Measurements from ENCODE around the gene HMOX1. TPM values are rescaled to one million over a fixed set of nuclear protein-coding genes. Genes with fewer than 3 reads are reported as not detected.

The HMOX1 gene
- total RNA-seq, 1 experiment from 2014 or later, result 93.0 TPM

- no peaks in the 10 kb centered on the region for H3K27me3 Mint-ChIP-seq (ENCODE audit: insufficient read depth, unreplicated experiment)
- H3K27ac Mint-ChIP-seq (ENCODE audit: unreplicated experiment), result no peak overlapping the region
- CTCF ChIA-PET, result interaction anchor here (1.0 kb wide), 1 partner anchor 52 kb away, joined by 3 read pairs; no protein-coding TSS in a partner anchor
- intact Hi-C loops (cut with micrococcal nuclease; ENCODE audit: unreplicated experiment), result no loop called here
- no peaks in the 10 kb centered on the region for H3K9me3 Mint-ChIP-seq (ENCODE audit: unreplicated experiment)
- BruUV-seq (replicated peaks), result no TSS peak
- H3K36me3 Mint-ChIP-seq (ENCODE audit: insufficient read depth, unreplicated experiment), result peaks cover 77% of the 10 kb centered on the region
- Histone ChIP-seq H3K4me3 (ENCODE audit: low read depth, low read length) (no peak overlapping the region), H3K9me3 (no peaks in the 10 kb centered on the region), H3K36me3 (ENCODE audit: control insufficient read depth, insufficient read depth, low read length) (peaks cover 3% of the 10 kb centered on the region), H3K4me1 (peaks cover 5% of the 10 kb centered on the region), H3K27me3 (replicated peaks; ENCODE audit: control insufficient read depth, insufficient read depth, low read length) (no peaks in the 10 kb centered on the region)
- POLR2A ChIA-PET, result no interaction called here
- DNase-seq, result no peak
- TF ChIP-seq CTCF (IDR thresholded peaks at IDR 0.05; ENCODE audit: insufficient read depth in 1 of 2, low read depth in 1 of 2, low read length in 1 of 2, severe bottlenecking in 1 of 2, unreplicated experiment in 1 of 2), result no peak
- H3K4me1 Mint-ChIP-seq (ENCODE audit: low read depth, unreplicated experiment), result no peaks in the 10 kb centered on the region
- no peak overlapping the region for H3K4me3 Mint-ChIP-seq (ENCODE audit: unreplicated experiment)
Measured at GRCh38 chr22:35403356-35403755, 22.5 kb downstream of the HMOX1 start.

GRCh38 chr22:35404176-35404575 lies 23.3 kb downstream of the HMOX1 start:
- intact Hi-C loops (cut with micrococcal nuclease; ENCODE audit: unreplicated experiment), result no loop called here
- POLR2A ChIA-PET, result no interaction called here

GRCh38 chr22:35406443-35406842 lies 25.5 kb downstream of the HMOX1 start:
- intact Hi-C loops (cut with micrococcal nuclease; ENCODE audit: unreplicated experiment), result no loop called here
- no TSS peak for BruUV-seq (replicated peaks)
- Mint-ChIP-seq H3K27me3 (ENCODE audit: insufficient read depth, unreplicated experiment) (no peaks in the 10 kb centered on the region), H3K27ac (ENCODE audit: unreplicated experiment) (no peak overlapping the region), H3K4me3 (ENCODE audit: unreplicated experiment) (no peak overlapping the region), H3K4me1 (ENCODE audit: low read depth, unreplicated experiment) (no peaks in the 10 kb centered on the region), H3K9me3 (ENCODE audit: unreplicated experiment) (no peaks in the 10 kb centered on the region), H3K36me3 (ENCODE audit: insufficient read depth, unreplicated experiment) (peaks cover 73% of the 10 kb centered on the region)
- ChIA-PET POLR2A (no interaction called here), CTCF (no interaction called here)
- no peak for TF ChIP-seq CTCF (IDR thresholded peaks at IDR 0.05; ENCODE audit: insufficient read depth in 1 of 2, low read depth in 1 of 2, low read length in 1 of 2, severe bottlenecking in 1 of 2, unreplicated experiment in 1 of 2)
- no peaks in the 10 kb centered on the region for H3K9me3 ChIP-seq
- H3K4me3 ChIP-seq (ENCODE audit: low read depth, low read length), result no peak overlapping the region
- peaks cover 5% of the 10 kb centered on the region for H3K36me3 ChIP-seq (ENCODE audit: control insufficient read depth, insufficient read depth, low read length)
- no peak for DNase-seq
- H3K4me1 ChIP-seq, result no peaks in the 10 kb centered on the region
- H3K27me3 ChIP-seq (replicated peaks; ENCODE audit: control insufficient read depth, insufficient read depth, low read length), result no peaks in the 10 kb centered on the region

More at GRCh38 chr22:35404176-35404575, 23.3 kb downstream of the HMOX1 start:
- Mint-ChIP-seq H3K4me1 (ENCODE audit: low read depth, unreplicated experiment) (no peaks in the 10 kb centered on the region), H3K9me3 (ENCODE audit: unreplicated experiment) (no peaks in the 10 kb centered on the region), H3K27me3 (ENCODE audit: insufficient read depth, unreplicated experiment) (no peaks in the 10 kb centered on the region), H3K4me3 (ENCODE audit: unreplicated experiment) (no peak overlapping the region), H3K27ac (ENCODE audit: unreplicated experiment) (no peak overlapping the region), H3K36me3 (ENCODE audit: insufficient read depth, unreplicated experiment) (peaks cover 84% of the 10 kb centered on the region)
- no peaks in the 10 kb centered on the region for H3K27me3 ChIP-seq (replicated peaks; ENCODE audit: control insufficient read depth, insufficient read depth, low read length)
- H3K36me3 ChIP-seq (ENCODE audit: control insufficient read depth, insufficient read depth, low read length), result peaks cover 3% of the 10 kb centered on the region
- no peak for TF ChIP-seq CTCF (IDR thresholded peaks at IDR 0.05; ENCODE audit: insufficient read depth in 1 of 2, low read depth in 1 of 2, low read length in 1 of 2, severe bottlenecking in 1 of 2, unreplicated experiment in 1 of 2)
- peaks cover 2% of the 10 kb centered on the region for H3K4me1 ChIP-seq
- no peak for DNase-seq
- CTCF ChIA-PET, result interaction anchor here (1.0 kb wide), 1 partner anchor 53 kb away, joined by 3 read pairs; no protein-coding TSS in a partner anchor
- BruUV-seq (replicated peaks), result no TSS peak
- no peaks in the 10 kb centered on the region for H3K9me3 ChIP-seq
- no peak overlapping the region for H3K4me3 ChIP-seq (ENCODE audit: low read depth, low read length)
